Measurements from ENCODE around the gene PPFIA1. TPM values are rescaled to one million over a fixed set of nuclear protein-coding genes. Genes with fewer than 3 reads are reported as not detected.

PPFIA1 gene
- total RNA-seq, 4 donors from 2014 or later = 50.9 to 57.9 (median 54.6) TPM

- intact Hi-C loops (cut with DNase I) = no loop called here
- 51 to 55% methylated on average over 14 of the region's 14 CpGs for WGBS, 2 donors
- DNase-seq = peak; percentile 58 to 63
- Histone ChIP-seq H3K36me3 (no peaks in the 10 kb centered on the region), H3K27ac (peak overlapping the region in 1 of 3 donors; percentile 10), H3K4me1 (peaks cover 0 to 17% of the 10 kb centered on the region in 2 donors), H3K4me3 (replicated peaks in 1 of 3) (no peak overlapping the region), H3K9me3 (no peaks in the 10 kb centered on the region), H3K27me3 (no peaks in the 10 kb centered on the region)
- no peak for TF ChIP-seq POLR2A (IDR thresholded peaks at IDR 0.05)
- no peak for TF ChIP-seq CTCF (IDR thresholded peaks at IDR 0.05)
Measured at GRCh38 chr11:70317581-70318305, 47.3 kb downstream of the PPFIA1 start.

- H3K27ac ChIP-seq = no peak overlapping the region
- TF ChIP-seq POLR2A (IDR thresholded peaks at IDR 0.05) (no peak), CTCF (IDR thresholded peaks at IDR 0.05) (no peak)
- intact Hi-C loops (cut with DNase I) = loop anchor here (5.0 kb wide), 1 partner anchor 47 kb away; the partner anchor contains the start of gene PPFIA1
- H3K36me3 ChIP-seq = no peaks in the 10 kb centered on the region
- H3K4me3 ChIP-seq (replicated peaks in 1 of 3) = no peak overlapping the region
- no peak for DNase-seq
- H3K9me3 ChIP-seq = no peaks in the 10 kb centered on the region
- no peaks in the 10 kb centered on the region for H3K27me3 ChIP-seq
- H3K4me1 ChIP-seq = peaks cover 13 to 27% of the 10 kb centered on the region in 2 donors
- 87 to 88% methylated on average over 9 to 10 of the region's 10 CpGs for WGBS, 2 donors
Measured at GRCh38 chr11:70319396-70320076, 49.0 kb downstream of the PPFIA1 start.

GRCh38 chr11:70322666-70323065, 52.2 kb downstream of the PPFIA1 start:
- H3K4me1 ChIP-seq = peaks cover 37 to 49% of the 10 kb centered on the region in 2 donors
- H3K4me3 ChIP-seq (replicated peaks in 1 of 3) = no peak overlapping the region
- peak overlapping the region in 1 of 3 donors; percentile 60 for H3K27ac ChIP-seq
- intact Hi-C loops (cut with DNase I) = loop anchor here (5.0 kb wide), 1 partner anchor 50 kb away; the partner anchor contains the start of gene PPFIA1
- WGBS, 2 donors = 90 to 93% methylated on average over 2 of the region's 2 CpGs
- peak; percentile 29 to 52 for DNase-seq
- H3K9me3 ChIP-seq = no peaks in the 10 kb centered on the region
- TF ChIP-seq CTCF (IDR thresholded peaks at IDR 0.05) = no peak
- TF ChIP-seq POLR2A (IDR thresholded peaks at IDR 0.05) = no peak
- H3K27me3 ChIP-seq = no peaks in the 10 kb centered on the region
- H3K36me3 ChIP-seq = no peaks in the 10 kb centered on the region

GRCh38 chr11:70323806-70324205, 53.3 kb downstream of the PPFIA1 start:
- intact Hi-C loops (cut with DNase I) = loop anchor here (5.0 kb wide), 1 partner anchor 52 kb away; the partner anchor contains the start of gene PPFIA1
- no peak for DNase-seq
- 50 to 63% methylated on average over 1 of the region's 1 CpG for WGBS, 2 donors
- no peaks in the 10 kb centered on the region for H3K9me3 ChIP-seq
- H3K4me3 ChIP-seq (replicated peaks in 1 of 3) = no peak overlapping the region
- no peaks in the 10 kb centered on the region for H3K27me3 ChIP-seq
- TF ChIP-seq POLR2A (IDR thresholded peaks at IDR 0.05) = no peak
- no peak for TF ChIP-seq CTCF (IDR thresholded peaks at IDR 0.05)
- peaks cover 37 to 41% of the 10 kb centered on the region in 2 donors for H3K4me1 ChIP-seq
- H3K36me3 ChIP-seq = peaks cover under 1 to 5% of the 10 kb centered on the region in 2 donors
- peak overlapping the region; percentile 60 to 74 (median 68) for H3K27ac ChIP-seq
